ENCODE results near the gene KCNF1. TPM values are rescaled to one million over a fixed set of nuclear protein-coding genes. Genes with fewer than 3 reads are reported as not detected.

KCNF1 gene
- polyA plus RNA-seq, 3 donors: 0.78 to 1.1 (median 0.82) TPM

- DNase-seq (ENCODE audit: low read depth in 3 of 3, low spot score in 2 of 3): no peak
Measured at GRCh38 chr2:10879624-10880585, 31.8 kb upstream of the KCNF1 start.

GRCh38 chr2:10880586-10881321 lies 31.0 kb upstream of the KCNF1 start:
- DNase-seq (ENCODE audit: low read depth in 3 of 3, low spot score in 2 of 3): no peak

- DNase-seq (ENCODE audit: low read depth in 3 of 3, low spot score in 2 of 3): no peak
Measured at GRCh38 chr2:10882568-10882967, 29.2 kb upstream of the KCNF1 start.

GRCh38 chr2:10883066-10883465 lies 28.7 kb upstream of the KCNF1 start:
- DNase-seq (ENCODE audit: low read depth in 3 of 3, low spot score in 2 of 3): no peak

- DNase-seq (ENCODE audit: low read depth in 3 of 3, low spot score in 2 of 3): no peak
Measured at GRCh38 chr2:10883801-10884478, 27.8 kb upstream of the KCNF1 start.

GRCh38 chr2:10884574-10884975 lies 27.2 kb upstream of the KCNF1 start:
- no peak for DNase-seq (ENCODE audit: low read depth in 3 of 3, low spot score in 2 of 3)

GRCh38 chr2:10885094-10885860 lies 26.5 kb upstream of the KCNF1 start:
- no peak for DNase-seq (ENCODE audit: low read depth in 3 of 3, low spot score in 2 of 3)

GRCh38 chr2:10887476-10887875 lies 24.3 kb upstream of the KCNF1 start:
- no peak for DNase-seq (ENCODE audit: low read depth in 3 of 3, low spot score in 2 of 3)

GRCh38 chr2:10889651-10890215 lies 22.0 kb upstream of the KCNF1 start:
- DNase-seq (ENCODE audit: low read depth in 3 of 3, low spot score in 2 of 3): no peak

GRCh38 chr2:10890706-10891270 lies 20.9 kb upstream of the KCNF1 start:
- no peak for DNase-seq (ENCODE audit: low read depth in 3 of 3, low spot score in 2 of 3)

GRCh38 chr2:10891390-10891789 lies 20.3 kb upstream of the KCNF1 start:
- no peak for DNase-seq (ENCODE audit: low read depth in 3 of 3, low spot score in 2 of 3)

GRCh38 chr2:10891848-10892247 lies 19.9 kb upstream of the KCNF1 start:
- no peak for DNase-seq (ENCODE audit: low read depth in 3 of 3, low spot score in 2 of 3)

GRCh38 chr2:10892316-10892715 lies 19.4 kb upstream of the KCNF1 start:
- no peak for DNase-seq (ENCODE audit: low read depth in 3 of 3, low spot score in 2 of 3)

- no peak for DNase-seq (ENCODE audit: low read depth in 3 of 3, low spot score in 2 of 3)
Measured at GRCh38 chr2:10892796-10893350, 18.9 kb upstream of the KCNF1 start.

- no peak for DNase-seq (ENCODE audit: low read depth in 3 of 3, low spot score in 2 of 3)
Measured at GRCh38 chr2:10894264-10894935, 17.3 kb upstream of the KCNF1 start.

- no peak for DNase-seq (ENCODE audit: low read depth in 3 of 3, low spot score in 2 of 3)
Measured at GRCh38 chr2:10895231-10895630, 16.5 kb upstream of the KCNF1 start.

- no peak for DNase-seq (ENCODE audit: low read depth in 3 of 3, low spot score in 2 of 3)
Measured at GRCh38 chr2:10897956-10898355, 13.8 kb upstream of the KCNF1 start.

- DNase-seq (ENCODE audit: low read depth in 3 of 3, low spot score in 2 of 3): no peak
Measured at GRCh38 chr2:10900216-10901109, 11.3 kb upstream of the KCNF1 start.

All from right renal cortex interstitium (tissue), 3 donors.